SK-N-SH (cell line): ENCODE results near the gene ENTPD7. TPM values are rescaled to one million over a fixed set of nuclear protein-coding genes. Genes with fewer than 3 reads are reported as not detected.

Experiments
- CTCF ChIA-PET: fragments of 300-600, 350-600 bp; formaldehyde crosslinking; extraction: SDS; loops from one replicate; lab custom pipeline; 2021; lab: Yijun Ruan, JAX
- POLR2A ChIA-PET: fragments of 350-600 bp; sonication (Branson Sonifier 250); formaldehyde crosslinking; extraction: SDS; loops from one replicate; lab custom pipeline; 2020; ENCODE audit warnings: antibody characterized with exemption, inconsistent platforms; lab: Yijun Ruan, JAX
- DNase-seq: peaks from one replicate; pipeline ENCODE4 v3.0.0; 2012
- H2AFZ ChIP-seq: fragments of 200-600 bp; sonication (generic); 2 replicates; pipeline ENCODE4 v1.8.1; 2016; ENCODE audit warnings: antibody characterized with exemption, mild to moderate bottlenecking, low read depth
- H3F3A ChIP-seq: fragments of 200-600 bp; sonication (generic); replicated peaks from 2 replicates; pipeline ENCODE3; 2016; ENCODE audit warnings: antibody characterized with exemption, mild to moderate bottlenecking; ENCODE audit not compliant: insufficient read depth
- H3K27ac ChIP-seq, 2 experiments: fragments of 200-500 bp in 1 of 2; fragments of 200-600 bp in 1 of 2; sonication (Bioruptor generic) in 1 of 2; sonication (generic), shearing (Covaris generic) in 1 of 2; 2 replicates each; pipeline versions ENCODE4 v1.5.1 to v1.6.1; 2014 to 2016; ENCODE audit warnings: low read depth in 2 of 2, inconsistent platforms in 1 of 2, low read length in 1 of 2, mild to moderate bottlenecking in 1 of 2, mixed read lengths in 1 of 2
- H3K27me3 ChIP-seq: fragments of 200-600 bp; sonication (generic), shearing (Covaris generic); 2 replicates; pipeline ENCODE4 v1.6.1; 2016; ENCODE audit warnings: mixed run types; ENCODE audit not compliant: insufficient read depth
- H3K36me3 ChIP-seq, 2 experiments: fragments of 200-500 bp in 1 of 2; fragments of 200-600 bp in 1 of 2; sonication (Bioruptor generic) in 1 of 2; sonication (generic) in 1 of 2; replicated peaks in 1 of 2; 2 replicates each; pipeline versions ENCODE3 to v1.5.1; 2014 to 2016; ENCODE audit warnings: low read length in 1 of 2, mild to moderate bottlenecking in 1 of 2; ENCODE audit not compliant: insufficient read depth in 2 of 2, control insufficient read depth in 1 of 2
- H3K4me1 ChIP-seq, 2 experiments: fragments of 200-500 bp in 1 of 2; fragments of 200-600 bp in 1 of 2; sonication (Bioruptor generic) in 1 of 2; sonication (generic), shearing (Covaris generic) in 1 of 2; 2 replicates each; pipeline versions ENCODE4 v1.5.1 to v1.6.1; 2014 to 2016; ENCODE audit warnings: low read depth in 1 of 2, low read length in 1 of 2, mixed run types in 1 of 2; ENCODE audit not compliant: insufficient read depth in 2 of 2, control insufficient read depth in 1 of 2
- H3K4me2 ChIP-seq: fragments of 200-600 bp; sonication (generic), shearing (Covaris generic); 2 replicates; pipeline ENCODE4 v1.6.1; 2017; ENCODE audit warnings: mixed run types
- H3K4me3 ChIP-seq, 2 experiments: fragments of 200-500 bp in 1 of 2; fragments of 200-600 bp in 1 of 2; sonication (Bioruptor generic) in 1 of 2; sonication (generic), shearing (Covaris generic) in 1 of 2; 2 replicates each; pipeline versions ENCODE4 v1.5.1 to v1.8.1; 2014 to 2016; ENCODE audit warnings: low read depth in 2 of 2, inconsistent platforms in 1 of 2, low read length in 1 of 2, mild to moderate bottlenecking in 1 of 2, mixed read lengths in 1 of 2, moderate library complexity in 1 of 2
- H3K79me2 ChIP-seq: fragments of 200-600 bp; sonication (generic); 2 replicates; pipeline ENCODE4 v1.8.1; 2017; ENCODE audit warnings: mild to moderate bottlenecking; ENCODE audit not compliant: insufficient read depth
- H3K9ac ChIP-seq: fragments of 200-600 bp; sonication (generic); 2 replicates; pipeline ENCODE4 v1.6.1; 2017; ENCODE audit warnings: mixed run types
- H3K9me2 ChIP-seq: fragments of 200-600 bp; sonication (generic); 2 replicates; pipeline ENCODE4 v1.6.1; 2017; ENCODE audit warnings: mixed run types
- H3K9me3 ChIP-seq: fragments of 200-600 bp; sonication (generic); 2 replicates; pipeline ENCODE4 v1.6.1; 2017; ENCODE audit warnings: mixed run types, mild to moderate bottlenecking, moderate library complexity
- H4K20me1 ChIP-seq: fragments of 200-600 bp; sonication (generic); 2 replicates; pipeline ENCODE4 v1.6.1; 2017; ENCODE audit warnings: mild to moderate bottlenecking, mixed run types; ENCODE audit not compliant: insufficient read depth
- ELF1 ChIP-seq: IDR thresholded peaks from 2 replicates; pipeline ENCODE4 v1.4.0; 2012
- MEF2A ChIP-seq: IDR thresholded peaks from 2 replicates; pipeline ENCODE4 v1.4.0; 2012; ENCODE audit warnings: low read depth, borderline replicate concordance
- MXI1 ChIP-seq: IDR thresholded peaks from 2 replicates; pipeline ENCODE4 v1.6.1; 2012; ENCODE audit warnings: mild to moderate bottlenecking, low read depth, low read length, improper control_type of control experiment
- NFIC ChIP-seq: IDR thresholded peaks from 2 replicates; pipeline ENCODE4 v1.4.0; 2012; ENCODE audit warnings: borderline replicate concordance
- RCOR1 ChIP-seq: fragments of 150-350 bp; IDR thresholded peaks from 2 replicates; pipeline ENCODE4 v1.6.1; 2017; ENCODE audit warnings: antibody characterized with exemption, low read length
- SIN3A ChIP-seq: IDR thresholded peaks from 2 replicates; pipeline ENCODE4 v1.6.1; 2012; ENCODE audit warnings: low read depth, mild to moderate bottlenecking, low read length, moderate library complexity, borderline replicate concordance
- TAF1 ChIP-seq: IDR thresholded peaks from 2 replicates; pipeline ENCODE4 v1.6.1; 2012; ENCODE audit warnings: low read depth, mild to moderate bottlenecking, low read length, moderate library complexity, borderline replicate concordance
- YY1 ChIP-seq: IDR thresholded peaks from 2 replicates; pipeline ENCODE4 v1.4.0; 2012; ENCODE audit warnings: low read depth, mild to moderate bottlenecking
- WGBS: methylation state at CpG from one replicate; pipeline ENCODE4 v1.1.6; 2017; ENCODE audit warnings: low lambda C conversion rate; 5-methylcytosine and 5-hydroxymethylcytosine counted together
- polyA plus RNA-seq, 3 experiments: library from polyadenylated mRNA; depleted of rRNA; stranded (reverse); fragments of >200 nt; gene quantifications; 2 replicates each; pipeline ENCODE4 v1.2.3, GENCODE V29; 2012
- TF ChIP-seq, protein P1 (sequence below): IDR thresholded peaks from 2 replicates; pipeline ENCODE4 v1.4.0; 2012; ENCODE audit warnings: low read depth, borderline replicate concordance
- TF ChIP-seq, protein P2 (sequence below): IDR thresholded peaks from 2 replicates; pipeline ENCODE4 v1.6.1; 2012; ENCODE audit warnings: mild to moderate bottlenecking, low read depth, low read length, moderate library complexity
- TF ChIP-seq, protein P3 (sequence below): fragments of 200-600 bp; sonication (generic); IDR thresholded peaks from 2 replicates; pipeline ENCODE4 v1.6.1; 2017; ENCODE audit warnings: antibody characterized with exemption, mild to moderate bottlenecking, moderate library complexity
- TF ChIP-seq, protein P4 (sequence below): IDR thresholded peaks from 2 replicates; pipeline ENCODE4 v1.4.0; 2012; ENCODE audit warnings: low read depth, borderline replicate concordance

Gene ENTPD7
- polyA plus RNA-seq, 1 of the 3 experiments (the other 2 are of a cell fraction), result 3.9 TPM

DNA sequence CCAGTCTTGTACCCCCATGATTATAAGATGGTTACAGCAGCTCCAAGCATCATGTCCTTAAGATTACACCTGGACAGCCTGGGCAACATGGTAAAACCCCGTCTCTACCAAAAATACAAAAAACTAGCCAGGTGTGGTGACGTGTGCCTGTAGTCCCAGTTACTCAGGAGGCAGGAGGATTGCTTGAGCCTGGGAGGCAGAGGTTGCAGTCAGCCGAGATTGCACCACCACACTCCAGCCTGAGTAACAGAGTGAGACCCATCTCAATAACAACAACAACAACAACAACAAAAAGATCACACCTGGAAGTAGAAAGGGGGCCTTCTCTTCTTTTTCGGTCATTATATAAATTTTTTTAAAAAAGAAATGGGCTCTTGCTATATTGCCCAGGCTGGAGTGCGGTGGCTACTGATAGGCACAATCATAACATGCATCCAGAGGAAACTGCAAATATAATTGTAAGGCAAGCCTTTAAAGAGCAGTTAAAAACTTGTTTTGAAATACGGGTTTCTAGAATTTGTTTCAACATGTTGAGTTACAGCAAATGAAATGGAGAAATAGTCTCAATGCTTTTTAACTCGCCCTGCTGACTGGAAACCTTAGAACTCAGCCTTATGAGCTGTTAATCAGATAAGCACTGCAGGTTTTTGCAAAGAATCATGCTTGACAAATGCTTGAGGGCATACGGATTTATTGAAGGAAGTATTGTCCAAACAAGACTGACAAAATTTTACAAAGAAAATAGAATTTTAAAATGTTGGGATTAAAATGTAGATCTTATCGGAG is 4.7 kb upstream of the ENTPD7 start:
- Histone ChIP-seq H3K36me3 (no peaks in the 10 kb centered on the region), H3K4me3 (no peak overlapping the region), H3K9me3 (no peaks in the 10 kb centered on the region), H3K9me2 (no peaks in the 10 kb centered on the region), H3K27ac (no peak overlapping the region), H2AFZ (no peak overlapping the region), H3K4me2 (no peak overlapping the region), H3K27me3 (no peaks in the 10 kb centered on the region), H3F3A (no peaks in the 10 kb centered on the region), H4K20me1 (no peaks in the 10 kb centered on the region), H3K4me1 (peaks cover 0 to 3% of the 10 kb centered on the region in 2 experiments; a peak in 2 of 4 replicates), H3K9ac (no peak overlapping the region), H3K79me2 (peaks cover 3% of the 10 kb centered on the region)
- ChIA-PET CTCF (interaction anchor here (1.2 kb wide), 1 partner anchor 57 kb away, joined by 3 read pairs; no protein-coding TSS in a partner anchor), POLR2A (no interaction called here)
- 92% methylated on average over 9 of the region's 9 CpGs for WGBS
- TF ChIP-seq, protein P1, sequence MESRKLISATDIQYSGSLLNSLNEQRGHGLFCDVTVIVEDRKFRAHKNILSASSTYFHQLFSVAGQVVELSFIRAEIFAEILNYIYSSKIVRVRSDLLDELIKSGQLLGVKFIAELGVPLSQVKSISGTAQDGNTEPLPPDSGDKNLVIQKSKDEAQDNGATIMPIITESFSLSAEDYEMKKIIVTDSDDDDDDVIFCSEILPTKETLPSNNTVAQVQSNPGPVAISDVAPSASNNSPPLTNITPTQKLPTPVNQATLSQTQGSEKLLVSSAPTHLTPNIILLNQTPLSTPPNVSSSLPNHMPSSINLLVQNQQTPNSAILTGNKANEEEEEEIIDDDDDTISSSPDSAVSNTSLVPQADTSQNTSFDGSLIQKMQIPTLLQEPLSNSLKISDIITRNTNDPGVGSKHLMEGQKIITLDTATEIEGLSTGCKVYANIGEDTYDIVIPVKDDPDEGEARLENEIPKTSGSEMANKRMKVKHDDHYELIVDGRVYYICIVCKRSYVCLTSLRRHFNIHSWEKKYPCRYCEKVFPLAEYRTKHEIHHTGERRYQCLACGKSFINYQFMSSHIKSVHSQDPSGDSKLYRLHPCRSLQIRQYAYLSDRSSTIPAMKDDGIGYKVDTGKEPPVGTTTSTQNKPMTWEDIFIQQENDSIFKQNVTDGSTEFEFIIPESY, result no peak
- TF ChIP-seq TAF1 (no peak), RCOR1 (no peak), NFIC (no peak), MEF2A (no peak), YY1 (no peak), ELF1 (no peak), MXI1 (no peak), SIN3A (no peak)
- TF ChIP-seq, protein P2, sequence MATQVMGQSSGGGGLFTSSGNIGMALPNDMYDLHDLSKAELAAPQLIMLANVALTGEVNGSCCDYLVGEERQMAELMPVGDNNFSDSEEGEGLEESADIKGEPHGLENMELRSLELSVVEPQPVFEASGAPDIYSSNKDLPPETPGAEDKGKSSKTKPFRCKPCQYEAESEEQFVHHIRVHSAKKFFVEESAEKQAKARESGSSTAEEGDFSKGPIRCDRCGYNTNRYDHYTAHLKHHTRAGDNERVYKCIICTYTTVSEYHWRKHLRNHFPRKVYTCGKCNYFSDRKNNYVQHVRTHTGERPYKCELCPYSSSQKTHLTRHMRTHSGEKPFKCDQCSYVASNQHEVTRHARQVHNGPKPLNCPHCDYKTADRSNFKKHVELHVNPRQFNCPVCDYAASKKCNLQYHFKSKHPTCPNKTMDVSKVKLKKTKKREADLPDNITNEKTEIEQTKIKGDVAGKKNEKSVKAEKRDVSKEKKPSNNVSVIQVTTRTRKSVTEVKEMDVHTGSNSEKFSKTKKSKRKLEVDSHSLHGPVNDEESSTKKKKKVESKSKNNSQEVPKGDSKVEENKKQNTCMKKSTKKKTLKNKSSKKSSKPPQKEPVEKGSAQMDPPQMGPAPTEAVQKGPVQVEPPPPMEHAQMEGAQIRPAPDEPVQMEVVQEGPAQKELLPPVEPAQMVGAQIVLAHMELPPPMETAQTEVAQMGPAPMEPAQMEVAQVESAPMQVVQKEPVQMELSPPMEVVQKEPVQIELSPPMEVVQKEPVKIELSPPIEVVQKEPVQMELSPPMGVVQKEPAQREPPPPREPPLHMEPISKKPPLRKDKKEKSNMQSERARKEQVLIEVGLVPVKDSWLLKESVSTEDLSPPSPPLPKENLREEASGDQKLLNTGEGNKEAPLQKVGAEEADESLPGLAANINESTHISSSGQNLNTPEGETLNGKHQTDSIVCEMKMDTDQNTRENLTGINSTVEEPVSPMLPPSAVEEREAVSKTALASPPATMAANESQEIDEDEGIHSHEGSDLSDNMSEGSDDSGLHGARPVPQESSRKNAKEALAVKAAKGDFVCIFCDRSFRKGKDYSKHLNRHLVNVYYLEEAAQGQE, result no peak
- TF ChIP-seq, protein P3, sequence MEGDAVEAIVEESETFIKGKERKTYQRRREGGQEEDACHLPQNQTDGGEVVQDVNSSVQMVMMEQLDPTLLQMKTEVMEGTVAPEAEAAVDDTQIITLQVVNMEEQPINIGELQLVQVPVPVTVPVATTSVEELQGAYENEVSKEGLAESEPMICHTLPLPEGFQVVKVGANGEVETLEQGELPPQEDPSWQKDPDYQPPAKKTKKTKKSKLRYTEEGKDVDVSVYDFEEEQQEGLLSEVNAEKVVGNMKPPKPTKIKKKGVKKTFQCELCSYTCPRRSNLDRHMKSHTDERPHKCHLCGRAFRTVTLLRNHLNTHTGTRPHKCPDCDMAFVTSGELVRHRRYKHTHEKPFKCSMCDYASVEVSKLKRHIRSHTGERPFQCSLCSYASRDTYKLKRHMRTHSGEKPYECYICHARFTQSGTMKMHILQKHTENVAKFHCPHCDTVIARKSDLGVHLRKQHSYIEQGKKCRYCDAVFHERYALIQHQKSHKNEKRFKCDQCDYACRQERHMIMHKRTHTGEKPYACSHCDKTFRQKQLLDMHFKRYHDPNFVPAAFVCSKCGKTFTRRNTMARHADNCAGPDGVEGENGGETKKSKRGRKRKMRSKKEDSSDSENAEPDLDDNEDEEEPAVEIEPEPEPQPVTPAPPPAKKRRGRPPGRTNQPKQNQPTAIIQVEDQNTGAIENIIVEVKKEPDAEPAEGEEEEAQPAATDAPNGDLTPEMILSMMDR, result no peak
- TF ChIP-seq, protein P4, sequence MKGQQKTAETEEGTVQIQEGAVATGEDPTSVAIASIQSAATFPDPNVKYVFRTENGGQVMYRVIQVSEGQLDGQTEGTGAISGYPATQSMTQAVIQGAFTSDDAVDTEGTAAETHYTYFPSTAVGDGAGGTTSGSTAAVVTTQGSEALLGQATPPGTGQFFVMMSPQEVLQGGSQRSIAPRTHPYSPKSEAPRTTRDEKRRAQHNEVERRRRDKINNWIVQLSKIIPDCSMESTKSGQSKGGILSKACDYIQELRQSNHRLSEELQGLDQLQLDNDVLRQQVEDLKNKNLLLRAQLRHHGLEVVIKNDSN, result no peak
- no peak for DNase-seq
